Natural killer cell (primary cell): ENCODE data around the gene SYT2. TPM values are rescaled to one million over a fixed set of nuclear protein-coding genes. Genes with fewer than 3 reads are reported as not detected.
"Not testable (repeated sequence)": the region's sequence is repeated elsewhere in the genome, so short reads cannot be mapped to it uniquely, and the experiment has no call there.

ENCODE experiments used
- ATAC-seq, 3 donors: fragments of 150-1000 bp in 2 of 3; fragments of 200-7000 bp in 1 of 3; cut with Tn5 transposase; 1 replicate in 1 of 3; 2 replicates in 2 of 3; pipeline ENCODE4 v1.10.0; 2021; ENCODE audit warnings: mild to moderate bottlenecking in 2 of 3, moderate library complexity in 2 of 3
- DNase-seq, 2 donors: peaks; one replicate each; pipeline versions ENCODE4 v3.0.0 to v3.0.0-alpha.2; 2013 to 2021; ENCODE audit warnings: mixed read lengths in 1 of 2
- H3K27ac ChIP-seq: one replicate; pipeline ENCODE4 v1.5.1; 2013; ENCODE audit warnings: mild to moderate bottlenecking, low read length
- H3K27me3 ChIP-seq: one replicate; pipeline ENCODE4 v1.6.1; 2013; ENCODE audit warnings: low read length; ENCODE audit not compliant: control insufficient read depth, insufficient read depth
- H3K36me3 ChIP-seq: one replicate; pipeline ENCODE4 v1.6.1; 2013; ENCODE audit warnings: low read length; ENCODE audit not compliant: control insufficient read depth, insufficient read depth
- H3K4me1 ChIP-seq: one replicate; pipeline ENCODE4 v1.6.1; 2013; ENCODE audit warnings: low read length; ENCODE audit not compliant: control insufficient read depth, insufficient read depth
- H3K4me3 ChIP-seq: one replicate; pipeline ENCODE4 v1.5.1; 2013; ENCODE audit warnings: low read length
- H3K9me3 ChIP-seq: one replicate; pipeline ENCODE4 v1.6.1; 2013; ENCODE audit warnings: low read length; ENCODE audit not compliant: control insufficient read depth, insufficient read depth
- H3K27ac Mint-ChIP-seq, 2 donors: one replicate each; pipeline ENCODE4 v1.8.0; 2022; ENCODE audit warnings: mild to moderate bottlenecking in 2 of 2, mixed read lengths in 2 of 2, moderate library complexity in 1 of 2
- H3K27me3 Mint-ChIP-seq, 2 donors: one replicate each; pipeline ENCODE4 v1.8.0; 2022; ENCODE audit warnings: low read depth in 2 of 2, mixed read lengths in 2 of 2
- H3K36me3 Mint-ChIP-seq: one replicate; pipeline ENCODE4 v1.8.0; 2022; ENCODE audit warnings: mixed read lengths
- H3K4me1 Mint-ChIP-seq, 2 donors: one replicate each; pipeline ENCODE4 v1.8.0; 2022; ENCODE audit warnings: mixed read lengths in 2 of 2
- H3K4me3 Mint-ChIP-seq: one replicate; pipeline ENCODE4 v1.8.0; 2022; ENCODE audit warnings: mild to moderate bottlenecking, moderate library complexity, mixed read lengths
- H3K9me3 Mint-ChIP-seq, 2 donors: one replicate each; pipeline ENCODE4 v1.8.0; 2022; ENCODE audit warnings: mixed read lengths in 2 of 2
- WGBS: methylation state at CpG from one replicate; pipeline ENCODE4 v1.1.7; 2013; ENCODE audit warnings: missing lambda C conversion rate; ENCODE audit not compliant: insufficient coverage; 5-methylcytosine and 5-hydroxymethylcytosine counted together
- intact Hi-C: fragments of 100-400 bp; cut with micrococcal nuclease; formaldehyde crosslinking; loops from one replicate; pipeline ENCODE4 v1.14.2; 2022
- total RNA-seq, 4 donors: library from RNA; stranded (reverse); fragments of 120-200 nt in 1 of 4; gene quantifications; one replicate each; pipeline versions ENCODE4 v1.2.3 to v1.2.4, GENCODE V29; 2013 to 2022
- TF ChIP-seq, protein P1 (sequence below): fragments of 200-600 bp; IDR thresholded peaks from one replicate; pipeline ENCODE4 v1.8.0; 2022; ENCODE audit warnings: antibody characterized with exemption

The SYT2 gene
- total RNA-seq, 3 donors from 2014 or later (not counting 1 experiment from before 2014, with no cell fraction given): not detected

DNA sequence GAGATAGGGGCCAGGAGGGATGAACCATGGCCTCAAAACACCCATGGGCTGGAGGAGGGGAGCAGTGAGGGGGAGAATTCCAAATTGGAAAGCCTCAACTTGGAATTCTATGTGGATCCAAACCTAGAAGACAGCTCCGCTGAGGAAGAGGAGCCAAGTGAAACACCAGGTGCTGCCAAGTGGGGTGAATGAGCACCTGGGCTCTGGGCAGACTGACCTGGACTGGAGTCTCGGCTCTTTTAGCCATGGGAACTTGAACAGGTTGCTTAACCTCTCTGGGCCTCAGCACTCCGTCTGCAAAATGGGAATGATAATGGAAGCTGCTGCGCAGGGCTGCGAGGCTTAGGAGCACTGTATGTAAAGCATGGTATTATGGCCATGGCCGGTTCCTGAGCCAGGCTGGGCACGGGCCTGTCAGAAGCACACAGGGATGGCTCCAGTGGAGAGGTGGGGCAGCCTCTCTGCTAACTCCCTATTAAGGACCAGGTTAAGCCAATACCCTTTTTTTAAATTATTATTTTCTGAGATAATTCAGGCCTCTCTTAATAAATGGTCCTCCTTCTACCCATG lies 81.5 kb downstream of the SYT2 start:
- ATAC-seq: peak in 1 of 3 donors; percentile 6
- peaks cover 5% of the 10 kb centered on the region for H3K27me3 ChIP-seq

DNA sequence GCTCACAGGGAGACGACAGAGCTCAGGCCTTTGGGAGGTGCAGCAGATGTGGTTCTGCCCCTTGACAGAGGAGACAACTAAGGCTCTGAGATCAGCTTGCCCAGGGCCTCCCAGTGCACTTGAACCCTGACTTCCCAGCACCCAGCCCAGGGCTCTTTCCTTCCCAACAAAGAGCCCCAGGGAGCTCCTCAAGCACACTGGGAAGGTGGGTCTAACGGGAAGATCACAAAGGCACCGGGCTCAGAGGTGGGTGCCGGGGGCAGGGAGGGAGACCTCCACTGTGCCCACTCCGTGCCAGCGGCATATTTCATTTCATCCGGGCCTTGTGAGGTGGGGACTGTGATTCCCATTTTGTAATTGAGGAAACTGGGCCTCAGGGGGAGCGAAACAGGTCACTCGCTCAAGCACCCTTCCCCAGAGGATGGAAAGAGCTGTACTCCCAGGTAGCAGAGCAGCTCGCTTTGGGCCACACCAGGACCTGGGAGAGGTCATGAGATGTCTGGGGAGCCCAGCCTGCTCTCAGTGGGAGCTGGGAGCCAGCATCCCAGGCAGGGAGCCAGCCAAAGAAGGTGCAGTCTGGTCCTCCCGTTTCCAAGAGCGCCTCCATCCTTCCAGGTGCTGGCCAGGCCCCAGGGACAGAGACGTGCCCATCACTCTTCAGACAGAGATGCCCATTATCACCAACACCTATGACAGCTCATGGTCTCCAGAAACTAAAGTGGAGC lies 82.3 kb downstream of the SYT2 start:
- WGBS: 94% methylated on average over 12 of the region's 13 CpGs

More for the DNA sequence above, 81.5 kb downstream of the SYT2 start:
- H3K4me3 ChIP-seq: no peak overlapping the region
- WGBS: 88% methylated on average over 7 of the region's 7 CpGs
- no peaks in the 10 kb centered on the region for H3K36me3 ChIP-seq
- TF ChIP-seq, protein P1, sequence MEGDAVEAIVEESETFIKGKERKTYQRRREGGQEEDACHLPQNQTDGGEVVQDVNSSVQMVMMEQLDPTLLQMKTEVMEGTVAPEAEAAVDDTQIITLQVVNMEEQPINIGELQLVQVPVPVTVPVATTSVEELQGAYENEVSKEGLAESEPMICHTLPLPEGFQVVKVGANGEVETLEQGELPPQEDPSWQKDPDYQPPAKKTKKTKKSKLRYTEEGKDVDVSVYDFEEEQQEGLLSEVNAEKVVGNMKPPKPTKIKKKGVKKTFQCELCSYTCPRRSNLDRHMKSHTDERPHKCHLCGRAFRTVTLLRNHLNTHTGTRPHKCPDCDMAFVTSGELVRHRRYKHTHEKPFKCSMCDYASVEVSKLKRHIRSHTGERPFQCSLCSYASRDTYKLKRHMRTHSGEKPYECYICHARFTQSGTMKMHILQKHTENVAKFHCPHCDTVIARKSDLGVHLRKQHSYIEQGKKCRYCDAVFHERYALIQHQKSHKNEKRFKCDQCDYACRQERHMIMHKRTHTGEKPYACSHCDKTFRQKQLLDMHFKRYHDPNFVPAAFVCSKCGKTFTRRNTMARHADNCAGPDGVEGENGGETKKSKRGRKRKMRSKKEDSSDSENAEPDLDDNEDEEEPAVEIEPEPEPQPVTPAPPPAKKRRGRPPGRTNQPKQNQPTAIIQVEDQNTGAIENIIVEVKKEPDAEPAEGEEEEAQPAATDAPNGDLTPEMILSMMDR: no peak
- H3K27ac ChIP-seq: no peak overlapping the region
- Mint-ChIP-seq H3K4me3 (peak overlapping the region; percentile 69), H3K27me3 (peaks cover 12 to 30% of the 10 kb centered on the region in 2 donors), H3K4me1 (peaks cover 45 to 54% of the 10 kb centered on the region in 2 donors), H3K36me3 (no peaks in the 10 kb centered on the region), H3K27ac (peak overlapping the region; percentile 47 to 71), H3K9me3 (no peaks in the 10 kb centered on the region)
- no peaks in the 10 kb centered on the region for H3K9me3 ChIP-seq
- intact Hi-C loops: no loop called here
- H3K4me1 ChIP-seq: peaks cover 74% of the 10 kb centered on the region
- DNase-seq: no peak

DNA sequence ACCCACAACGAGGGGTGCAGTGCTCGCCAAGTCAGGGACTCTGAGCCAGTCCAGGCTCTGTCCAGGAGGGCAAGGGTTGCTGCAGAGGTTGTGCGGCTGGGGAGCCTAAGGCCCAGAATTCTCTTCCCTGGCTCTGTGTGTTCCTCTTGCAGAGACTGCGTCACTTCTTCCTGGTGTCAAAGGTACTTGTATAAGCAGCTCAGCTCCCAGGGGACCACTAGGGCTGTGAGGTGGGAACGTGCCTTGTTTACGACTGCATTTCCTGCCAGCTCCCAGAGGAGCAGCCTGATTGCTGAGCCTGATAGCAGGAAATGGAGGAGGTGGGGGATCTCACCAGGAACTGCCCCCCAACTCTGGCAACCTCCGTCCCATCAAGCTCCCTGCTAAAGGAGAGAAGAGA lies 83.2 kb downstream of the SYT2 start:
- H3K9me3 ChIP-seq, H3K27ac ChIP-seq, H3K4me3 ChIP-seq, H3K27me3 ChIP-seq, H3K36me3 ChIP-seq, H3K36me3 Mint-ChIP-seq, H3K4me3 Mint-ChIP-seq, H3K9me3 Mint-ChIP-seq, DNase-seq, ATAC-seq, intact Hi-C loops, H3K27ac Mint-ChIP-seq: not testable (repeated sequence)
- Mint-ChIP-seq H3K27me3 (peaks cover 12 to 19% of the 10 kb centered on the region in 2 donors), H3K4me1 (peaks cover 43 to 56% of the 10 kb centered on the region in 2 donors)
- 61% methylated on average over 7 of the region's 7 CpGs for WGBS
- peaks cover 73% of the 10 kb centered on the region for H3K4me1 ChIP-seq

More for the DNA sequence above, 82.3 kb downstream of the SYT2 start:
- H3K27ac Mint-ChIP-seq: no peak overlapping the region
- no peaks in the 10 kb centered on the region for H3K9me3 Mint-ChIP-seq
- ATAC-seq (no peak), DNase-seq (no peak)
- peaks cover 12 to 27% of the 10 kb centered on the region in 2 donors for H3K27me3 Mint-ChIP-seq
- Histone ChIP-seq H3K4me1 (peaks cover 74% of the 10 kb centered on the region), H3K9me3 (no peaks in the 10 kb centered on the region), H3K36me3 (no peaks in the 10 kb centered on the region), H3K27me3 (peaks cover 5% of the 10 kb centered on the region), H3K27ac (no peak overlapping the region), H3K4me3 (no peak overlapping the region)
- intact Hi-C loops: no loop called here
- TF ChIP-seq, protein P1: no peak
- H3K4me3 Mint-ChIP-seq: peak overlapping the region; percentile 69
- H3K4me1 Mint-ChIP-seq: peaks cover 45 to 57% of the 10 kb centered on the region in 2 donors
- H3K36me3 Mint-ChIP-seq: no peaks in the 10 kb centered on the region
